GM12878 (cell line): ENCODE data around the gene FAM124B.

ENCODE experiments used
- CTCF ChIP-seq, 3 experiments: IDR thresholded peaks in 2 of 3; conservative IDR thresholded peaks in 1 of 3; 2 replicates each; pipeline ENCODE4 v1.5.1; 2011; ENCODE audit warnings: low read depth in 3 of 3, low read length in 3 of 3, mild to moderate bottlenecking in 3 of 3, control low read depth in 2 of 3, moderate library complexity in 2 of 3, inconsistent platforms in 1 of 3, mixed read lengths in 1 of 3; ENCODE audit not compliant: control insufficient read depth in 2 of 3, insufficient read depth in 1 of 3; ENCODE audit errors: extremely low read depth in 1 of 3
- CUX1 ChIP-seq: IDR thresholded peaks from 2 replicates; pipeline ENCODE4 v1.6.1; 2012; ENCODE audit warnings: improper control_type of control experiment, low read depth, low read length; ENCODE audit not compliant: insufficient replicate concordance
- EZH2 ChIP-seq: IDR thresholded peaks from 2 replicates; pipeline ENCODE4 v1.6.1; 2012; ENCODE audit warnings: low read depth, mild to moderate bottlenecking, control low read depth, inconsistent platforms, low read length, borderline replicate concordance; ENCODE audit not compliant: control insufficient read depth
- FOXM1 ChIP-seq: IDR thresholded peaks from 2 replicates; pipeline ENCODE4 v1.6.1; 2012; ENCODE audit warnings: low read depth, mild to moderate bottlenecking, inconsistent platforms, low read length, moderate library complexity
- HCFC1 ChIP-seq: fragments of 150-350 bp; IDR thresholded peaks from 2 replicates; pipeline ENCODE4 v1.6.1; 2014; ENCODE audit warnings: low read length
- HDAC6 ChIP-seq: fragments of 200-600 bp; sonication (generic); IDR thresholded peaks from one replicate; pipeline ENCODE4 v1.8.0; 2017; ENCODE audit warnings: antibody characterized with exemption; ENCODE audit not compliant: unreplicated experiment
- IKZF1 ChIP-seq: fragments of 450-650 bp; conservative IDR thresholded peaks from 2 replicates; pipeline ENCODE4 v1.6.1; 2017; ENCODE audit warnings: antibody characterized with exemption, mild to moderate bottlenecking
- IKZF2 ChIP-seq, 2 experiments: fragments of 450-650 bp; IDR thresholded peaks; 2 replicates each; pipeline ENCODE4 v1.6.1; 2017; ENCODE audit warnings: mild to moderate bottlenecking in 2 of 2, moderate library complexity in 2 of 2
- MAX ChIP-seq: IDR thresholded peaks from 2 replicates; pipeline ENCODE4 v1.6.1; 2012; ENCODE audit warnings: low read depth, low read length, improper control_type of control experiment
- POLR2AphosphoS5 ChIP-seq: IDR thresholded peaks from 2 replicates; pipeline ENCODE4 v1.6.1; 2011; ENCODE audit warnings: mild to moderate bottlenecking, low read length, inconsistent platforms
- SUZ12 ChIP-seq: fragments of 200-600 bp; sonication (generic); IDR thresholded peaks from one replicate; pipeline ENCODE4 v1.6.1; 2018; ENCODE audit warnings: antibody characterized with exemption, mild to moderate bottlenecking; ENCODE audit not compliant: unreplicated experiment

- TF ChIP-seq CTCF (IDR thresholded peaks at IDR 0.05 in 2 of 3, conservative IDR thresholded peaks at IDR 0.05 in 1 of 3; ENCODE audit: control insufficient read depth in 2 of 3, extremely low read depth in 1 of 3, insufficient read depth in 1 of 3, low read depth in 3 of 3, low read length in 3 of 3) (no peak), HDAC6 (no peak), POLR2AphosphoS5 (no peak), IKZF1 (no peak), MAX (no peak), FOXM1 (no peak), IKZF2 (IDR thresholded peaks at IDR 0.05) (no peak), CUX1 (no peak), EZH2 (no peak), SUZ12 (no peak), HCFC1 (no peak)
These were observed 11.5 kb upstream of the FAM124B start for GRCh38 chr2:224413381-224413780.
